ENCODE measurements around the gene HINT3.
"Not testable (repeated sequence)": the region's sequence is repeated elsewhere in the genome, so short reads cannot be mapped to it uniquely, and the experiment has no call there.

HINT3 gene

GRCh38 chr6:125963817-125964216 lies 7.2 kb downstream of the HINT3 start:
- DNase-seq, result no peak

- DNase-seq, result no peak
These were observed 10.0 kb downstream of the HINT3 start for GRCh38 chr6:125966569-125966968.

- DNase-seq, result no peak
These were observed 11.9 kb downstream of the HINT3 start for GRCh38 chr6:125968493-125968892.

GRCh38 chr6:125970760-125971159 lies 14.2 kb downstream of the HINT3 start:
- no peak for DNase-seq

- DNase-seq, result not testable (repeated sequence)
These were observed 15.9 kb downstream of the HINT3 start for GRCh38 chr6:125972478-125972877.

- DNase-seq, result peak; percentile 73
These were observed 17.8 kb downstream of the HINT3 start for GRCh38 chr6:125974214-125974866.

GRCh38 chr6:125979101-125979500 lies 22.5 kb downstream of the HINT3 start:
- DNase-seq, result no peak

GRCh38 chr6:125981571-125982185 lies 25.1 kb downstream of the HINT3 start:
- DNase-seq, result no peak

GRCh38 chr6:125983246-125983945 lies 26.8 kb downstream of the HINT3 start:
- DNase-seq, result peak; percentile 87

GRCh38 chr6:125984311-125984710 lies 27.7 kb downstream of the HINT3 start:
- DNase-seq, result peak; percentile 89

- no peak for DNase-seq
These were observed 29.0 kb downstream of the HINT3 start for GRCh38 chr6:125985522-125985921.

GRCh38 chr6:125985979-125986300 lies 29.4 kb downstream of the HINT3 start:
- no peak for DNase-seq

GRCh38 chr6:125986301-125987025 lies 29.9 kb downstream of the HINT3 start, which contains the start of gene TRMT11:
TRMT11 (plus strand) TSS chr6:125986540; CDS start chr6:125986551, 11 bp downstream.
- DNase-seq, result peak; percentile 88

GRCh38 chr6:125987026-125987617 lies 30.6 kb downstream of the HINT3 start:
- DNase-seq, result no peak

GRCh38 chr6:125988280-125988679 lies 31.7 kb downstream of the HINT3 start:
- DNase-seq, result no peak

- no peak for DNase-seq
These were observed 33.1 kb downstream of the HINT3 start for GRCh38 chr6:125989631-125990030.

- DNase-seq, result no peak
These were observed 35.1 kb downstream of the HINT3 start for GRCh38 chr6:125991653-125992052.

- no peak for DNase-seq
These were observed 38.3 kb downstream of the HINT3 start for GRCh38 chr6:125994670-125995488.

GRCh38 chr6:125995972-125996580 lies 39.5 kb downstream of the HINT3 start:
- peak; percentile 69 for DNase-seq

GRCh38 chr6:126002755-126003679 lies 46.4 kb downstream of the HINT3 start:
- no peak for DNase-seq

- no peak for DNase-seq
These were observed 51.2 kb downstream of the HINT3 start for GRCh38 chr6:126007800-126008199.

Measured in fibroblast of upper back skin (primary cell).